ENCODE measurements around the gene AOPEP.

- TF ChIP-seq CTCF (IDR thresholded peaks at IDR 0.05) = no peak
- no peak for TF ChIP-seq POLR2AphosphoS5 (IDR thresholded peaks at IDR 0.05)
Measured at GRCh38 chr9:94995048-94995693, 268.7 kb downstream of the AOPEP start.
